Heart left ventricle (tissue), 13 donors: Measurements from ENCODE around the gene GALNT2.

Experiments used
- POLR2A ChIP-seq, 2 donors: fragments of 450-650 bp; IDR thresholded peaks; one replicate each; pipeline ENCODE4 v1.6.1; 2017; ENCODE audit warnings: antibody characterized with exemption in 2 of 2, mild to moderate bottlenecking in 2 of 2, moderate library complexity in 2 of 2
- TF ChIP-seq, protein P1 (sequence below), 12 donors: fragments of 200-600 bp; sonication (generic) in 4 of 12; IDR thresholded peaks; one replicate each; pipeline versions ENCODE4 v1.5.0 to v1.8.0; 2018 to 2022; ENCODE audit warnings: antibody characterized with exemption in 12 of 12, mild to moderate bottlenecking in 5 of 12
- donor health status: ischemic (EF 13 %, LVEDD 7.1; RV severe dilation, severe dysfunction).
- donor health status: DM: no; HTN: yes; CAD: no.
- donor health status: DM: no; HTN: no; CAD: no.
- donor health status: ischemic (EF 25% LVEDD 6.9; RV normal size, moderate dysfunction).
- donor health status: ischemic (EF 25% LVEDD 5.7; RV mildly dilated, moderate dysfunction).
- donor health status: ischemic (EF 35%, LVEDD 5.7; RV mildly dilated, moderate dysfunction).
- donor health status: nonischemic (EF 11% LVEDD 7.7; RV severe dilation, severe dysfunction).
- donor health status: DM: yes; HTN: yes; CAD: no.
- donor health status: PGD.
- donor health status: ischemic (EF 29% LVEDD 5.4; RV normal size, mild dysfunction).
- donor health status: nonischemic (EF 23%, LVEDD 6.1; RV moderate dilation, normal function).

DNA sequence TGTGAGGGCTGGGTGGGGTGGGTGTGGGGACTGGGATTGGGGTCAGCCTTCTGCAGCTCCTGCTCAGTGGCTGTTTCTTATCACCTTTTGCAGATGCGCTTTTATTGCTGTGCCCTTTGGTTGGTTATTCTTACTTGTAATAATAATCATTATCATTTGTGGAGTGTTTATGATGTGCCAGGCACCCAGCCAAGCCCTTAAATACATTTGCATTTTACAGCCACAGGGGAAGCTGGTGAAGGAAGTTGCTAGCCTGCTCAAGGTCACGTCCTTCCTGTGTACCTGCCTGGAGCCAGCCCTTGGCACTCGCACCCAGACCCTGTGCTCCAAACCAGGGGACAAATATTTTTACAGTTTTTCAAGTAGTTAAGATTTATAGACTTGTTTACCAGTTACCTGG lies 215.1 kb downstream of the GALNT2 start:
- TF ChIP-seq, protein P1, sequence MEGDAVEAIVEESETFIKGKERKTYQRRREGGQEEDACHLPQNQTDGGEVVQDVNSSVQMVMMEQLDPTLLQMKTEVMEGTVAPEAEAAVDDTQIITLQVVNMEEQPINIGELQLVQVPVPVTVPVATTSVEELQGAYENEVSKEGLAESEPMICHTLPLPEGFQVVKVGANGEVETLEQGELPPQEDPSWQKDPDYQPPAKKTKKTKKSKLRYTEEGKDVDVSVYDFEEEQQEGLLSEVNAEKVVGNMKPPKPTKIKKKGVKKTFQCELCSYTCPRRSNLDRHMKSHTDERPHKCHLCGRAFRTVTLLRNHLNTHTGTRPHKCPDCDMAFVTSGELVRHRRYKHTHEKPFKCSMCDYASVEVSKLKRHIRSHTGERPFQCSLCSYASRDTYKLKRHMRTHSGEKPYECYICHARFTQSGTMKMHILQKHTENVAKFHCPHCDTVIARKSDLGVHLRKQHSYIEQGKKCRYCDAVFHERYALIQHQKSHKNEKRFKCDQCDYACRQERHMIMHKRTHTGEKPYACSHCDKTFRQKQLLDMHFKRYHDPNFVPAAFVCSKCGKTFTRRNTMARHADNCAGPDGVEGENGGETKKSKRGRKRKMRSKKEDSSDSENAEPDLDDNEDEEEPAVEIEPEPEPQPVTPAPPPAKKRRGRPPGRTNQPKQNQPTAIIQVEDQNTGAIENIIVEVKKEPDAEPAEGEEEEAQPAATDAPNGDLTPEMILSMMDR (IDR thresholded peaks at IDR 0.05) = no peak
- TF ChIP-seq POLR2A (IDR thresholded peaks at IDR 0.05) = no peak
